ENCODE measurements around the gene NOTCH1.

- TF ChIP-seq CTCF (IDR thresholded peaks at IDR 0.05), result no peak
- TF ChIP-seq POLR2A (IDR thresholded peaks at IDR 0.05), result no peak
Measured at GRCh38 chr9:136481558-136481957, 64.3 kb downstream of the NOTCH1 start.

Measured in adrenal gland (tissue), 5 donors.